Measurements from ENCODE around the gene GALR1.

- no peak for TF ChIP-seq CTCF (IDR thresholded peaks at IDR 0.05)
- TF ChIP-seq POLR2A (IDR thresholded peaks at IDR 0.05), result no peak
These were observed 28.9 kb upstream of the GALR1 start for GRCh38 chr18:77220726-77221125.
